WTC11 (cell line): ENCODE measurements around the gene IFRD2. TPM values are rescaled to one million over a fixed set of nuclear protein-coding genes. Genes with fewer than 3 reads are reported as not detected.
A peak's percentile ranks its signal among the peaks of the same experiment; 100 is the strongest.

Experiments
- ATAC-seq: fragments of 200-7000 bp; cut with Tn5 transposase; 2 replicates; pipeline ENCODE4 v1.10.0; 2021; ENCODE audit warnings: mild to moderate bottlenecking, moderate library complexity
- CTCF ChIA-PET: fragments of 300-600 bp; sonication (Branson Sonifier 250); formaldehyde crosslinking; loops from one replicate; lab custom pipeline; 2021; ENCODE audit warnings: antibody characterized with exemption; lab: Charles Lee
- POLR2A ChIA-PET: fragments of 350-600 bp; sonication (Branson Sonifier 250); formaldehyde crosslinking; loops from one replicate; lab custom pipeline; 2021; ENCODE audit warnings: antibody characterized with exemption; lab: Charles Lee
- DNase-seq: peaks from one replicate; pipeline ENCODE4 v3.0.0; 2021; ENCODE audit warnings: low spot score
- H3K27ac Mint-ChIP-seq: 2 replicates; pipeline ENCODE4 v1.8.0; 2021; ENCODE audit warnings: mixed read lengths
- H3K27me3 Mint-ChIP-seq: 2 replicates; pipeline ENCODE4 v1.8.0; 2021; ENCODE audit warnings: low read depth, mild to moderate bottlenecking, moderate library complexity, mixed read lengths
- H3K36me3 Mint-ChIP-seq: 2 replicates; pipeline ENCODE4 v1.8.0; 2021; ENCODE audit warnings: mixed read lengths
- H3K4me1 Mint-ChIP-seq: 2 replicates; pipeline ENCODE4 v1.8.0; 2022; ENCODE audit warnings: mixed read lengths
- H3K4me3 Mint-ChIP-seq: 2 replicates; pipeline ENCODE4 v1.8.0; 2021; ENCODE audit warnings: mild to moderate bottlenecking, moderate library complexity, mixed read lengths
- H3K9me3 Mint-ChIP-seq: 2 replicates; pipeline ENCODE4 v1.8.0; 2021; ENCODE audit warnings: mixed read lengths
- AR ChIP-seq: fragments of 250-450 bp; sonication (Bioruptor Pico); IDR thresholded peaks from 2 replicates; pipeline ENCODE4 v1.9.0; 2021; ENCODE audit warnings: mild to moderate bottlenecking
- ARID4B ChIP-seq: sonication (generic); formaldehyde crosslinking; IDR thresholded peaks from 2 replicates; pipeline ENCODE4 v1.8.0; 2023; ENCODE audit warnings: missing genetic modification reagents, mild to moderate bottlenecking, borderline replicate concordance
- ATF1 ChIP-seq: sonication (generic); formaldehyde crosslinking; IDR thresholded peaks from 2 replicates; pipeline ENCODE4 v1.8.1; 2023; ENCODE audit warnings: mild to moderate bottlenecking, moderate library complexity, missing genetic modification reagents
- CDX4 ChIP-seq: fragments of 250-450 bp; sonication (Bioruptor Pico); IDR thresholded peaks from 2 replicates; pipeline ENCODE4 v1.9.0; 2021; ENCODE audit warnings: moderate library complexity, mild to moderate bottlenecking, inconsistent platforms, borderline replicate concordance
- CREM ChIP-seq: sonication (generic); formaldehyde crosslinking; IDR thresholded peaks from 2 replicates; pipeline ENCODE4 v1.8.1; 2022; ENCODE audit warnings: mild to moderate bottlenecking, missing genetic modification reagents, moderate library complexity
- E2F4 ChIP-seq: sonication (generic); formaldehyde crosslinking; IDR thresholded peaks from 2 replicates; pipeline ENCODE4 v1.8.1; 2022; ENCODE audit warnings: low read depth, mild to moderate bottlenecking, moderate library complexity, missing genetic modification reagents, borderline replicate concordance
- ELF4 ChIP-seq: sonication (generic); formaldehyde crosslinking; IDR thresholded peaks from 2 replicates; pipeline ENCODE4 v1.8.1; 2022; ENCODE audit warnings: low read depth, mild to moderate bottlenecking, moderate library complexity, missing genetic modification reagents
- FOXK1 ChIP-seq: sonication (generic); formaldehyde crosslinking; IDR thresholded peaks from 2 replicates; pipeline ENCODE4 v1.8.0; 2022; ENCODE audit warnings: mild to moderate bottlenecking, moderate library complexity, missing genetic modification reagents
- GABPB1 ChIP-seq: sonication (generic); formaldehyde crosslinking; IDR thresholded peaks from 2 replicates; pipeline ENCODE4 v1.8.1; 2023; ENCODE audit warnings: mild to moderate bottlenecking, missing genetic modification reagents
- GTF2I ChIP-seq: fragments of 250-450 bp; sonication (Bioruptor Pico); conservative IDR thresholded peaks from 2 replicates; pipeline ENCODE4 v1.4.0; 2021; ENCODE audit warnings: mild to moderate bottlenecking
- ZNF532 ChIP-seq: fragments of 250-450 bp; sonication (Bioruptor Pico); IDR thresholded peaks from 2 replicates; pipeline ENCODE4 v1.9.0; 2021; ENCODE audit warnings: mild to moderate bottlenecking, borderline replicate concordance
- ZSCAN18 ChIP-seq: fragments of 250-450 bp; sonication (Bioruptor Pico); IDR thresholded peaks from 2 replicates; pipeline ENCODE4 v2.1.2; 2022; ENCODE audit warnings: mild to moderate bottlenecking, moderate library complexity
- total RNA-seq: library from RNA; stranded (reverse); gene quantifications from 3 replicates; pipeline ENCODE4 v1.2.3, GENCODE V29; 2021

The IFRD2 gene
- total RNA-seq, 1 experiment from 2014 or later, result 92.0 TPM

- POLR2A ChIA-PET, result no interaction called here
- no peak for DNase-seq
- no peak for TF ChIP-seq CREM (CRISPR knock-in tag)
- no peak for TF ChIP-seq ZNF532 (CRISPR knock-in tag)
- TF ChIP-seq ATF1 (CRISPR knock-in tag), result no peak
- peaks cover 21% of the 10 kb centered on the region for H3K36me3 Mint-ChIP-seq
- peaks cover 12% of the 10 kb centered on the region for H3K4me1 Mint-ChIP-seq
- H3K9me3 Mint-ChIP-seq, result no peaks in the 10 kb centered on the region
- H3K27ac Mint-ChIP-seq, result no peak overlapping the region
- H3K4me3 Mint-ChIP-seq, result 0 out of 2 replicates have a peak overlapping the region, but pooled peaks have one; percentile 3
- CTCF ChIA-PET, result no interaction called here
- H3K27me3 Mint-ChIP-seq, result no peaks in the 10 kb centered on the region
- no peak for ATAC-seq
Measured at GRCh38 chr3:50290161-50290641, 2.0 kb downstream of the IFRD2 start.

- no peak overlapping the region for H3K4me3 Mint-ChIP-seq
- POLR2A ChIA-PET, result interaction anchor here (0.9 kb wide), 1 partner anchor 9 kb away, joined by 3 read pairs; no protein-coding TSS in a partner anchor
- H3K4me1 Mint-ChIP-seq, result peaks cover 12% of the 10 kb centered on the region
Measured at GRCh38 chr3:50289130-50289529, 3.1 kb downstream of the IFRD2 start.

More at GRCh38 chr3:50289130-50289529, 3.1 kb downstream of the IFRD2 start:
- DNase-seq (no peak), ATAC-seq (no peak)
- Mint-ChIP-seq H3K36me3 (peaks cover 21% of the 10 kb centered on the region), H3K9me3 (no peaks in the 10 kb centered on the region), H3K27me3 (no peaks in the 10 kb centered on the region; the same call in 1 of the 2 replicates), H3K27ac (no peak overlapping the region)
- TF ChIP-seq E2F4 (CRISPR knock-in tag), result no peak
- TF ChIP-seq FOXK1 (CRISPR knock-in tag), result no peak
- TF ChIP-seq GTF2I (CRISPR knock-in tag), result no peak
- TF ChIP-seq CDX4 (CRISPR knock-in tag), result no peak
- no peak for TF ChIP-seq ZSCAN18 (CRISPR knock-in tag)
- no peak for TF ChIP-seq ARID4B (CRISPR knock-in tag)
- no peak for TF ChIP-seq ELF4 (CRISPR knock-in tag)
- no peak for TF ChIP-seq AR (CRISPR knock-in tag)
- no peak for TF ChIP-seq GABPB1 (CRISPR knock-in tag)
- CTCF ChIA-PET, result interaction anchor here (0.6 kb wide), 1 partner anchor 62 kb away, joined by 3 read pairs; no protein-coding TSS in a partner anchor
